Activated CD4-positive, alpha-beta T cell treated with anti-CD3 and anti-CD28 coated beads, Interleukin-2, Interleukin-4, amounts not matched to agents 100 ng/mL and 50 ng/mL, durations not matched to agents 16 hours and 8 hours (primary cell): Measurements from ENCODE around the gene CDKN2D.
"Not testable (repeated sequence)": the region's sequence is repeated elsewhere in the genome, so short reads cannot be mapped to it uniquely, and the experiment has no call there.

Source experiments
- DNase-seq: peaks from one replicate; pipeline ENCODE4 v3.0.0-alpha.2; 2020; ENCODE audit warnings: low spot score

CDKN2D gene

DNA sequence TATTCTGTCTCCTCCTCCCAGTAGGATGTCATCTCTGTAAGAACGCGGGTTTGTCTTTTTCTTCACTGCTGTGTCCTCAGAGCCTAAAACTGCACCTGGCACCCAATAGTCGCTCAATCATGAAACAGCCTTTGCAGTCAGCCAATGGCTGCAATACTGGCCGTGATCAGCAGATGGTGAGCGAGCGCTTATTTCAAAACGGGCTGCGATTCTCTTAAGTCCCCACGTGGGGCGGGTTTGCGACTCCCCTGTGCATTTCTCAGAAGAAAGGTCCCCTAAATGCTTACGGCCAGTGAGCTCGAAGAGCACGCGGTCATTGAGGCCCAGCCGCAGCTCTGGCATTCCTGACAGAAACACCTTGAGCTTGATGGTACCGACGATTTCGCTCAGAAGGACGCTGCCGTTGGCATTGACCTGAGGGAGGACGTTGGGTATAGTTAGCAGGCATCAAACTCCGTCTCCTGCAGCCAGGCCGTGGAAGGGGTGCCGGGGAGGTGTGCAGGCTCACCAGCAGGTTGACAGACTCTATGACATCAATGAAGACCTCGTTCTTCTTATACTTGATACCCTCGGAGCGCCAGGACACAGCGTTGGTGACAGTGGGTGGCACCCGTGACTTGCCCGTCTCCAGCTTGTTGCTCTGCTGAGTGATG, 12.3 kb upstream of the CDKN2D start:
- DNase-seq, result peak; percentile 89

DNA sequence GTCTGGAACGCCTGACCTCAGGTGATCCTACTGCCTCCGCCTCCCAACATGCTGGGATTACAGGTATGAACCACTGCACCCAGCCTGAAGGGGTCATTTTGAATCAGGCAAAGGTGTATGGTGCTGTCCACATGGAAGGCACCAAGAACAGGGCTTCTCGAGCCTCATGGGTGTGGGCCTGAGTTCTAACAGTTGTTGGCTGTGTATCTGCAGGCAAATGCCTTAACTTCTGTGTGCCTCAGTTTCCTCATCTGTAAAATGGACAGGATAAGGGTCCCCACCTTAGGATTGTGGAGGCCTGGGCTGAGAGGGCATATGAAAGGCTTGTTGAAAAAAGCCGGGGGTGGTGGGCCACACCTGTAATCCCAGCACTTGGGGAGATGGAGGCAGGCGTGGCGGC, 9.2 kb upstream of the CDKN2D start:
- no peak for DNase-seq

DNA sequence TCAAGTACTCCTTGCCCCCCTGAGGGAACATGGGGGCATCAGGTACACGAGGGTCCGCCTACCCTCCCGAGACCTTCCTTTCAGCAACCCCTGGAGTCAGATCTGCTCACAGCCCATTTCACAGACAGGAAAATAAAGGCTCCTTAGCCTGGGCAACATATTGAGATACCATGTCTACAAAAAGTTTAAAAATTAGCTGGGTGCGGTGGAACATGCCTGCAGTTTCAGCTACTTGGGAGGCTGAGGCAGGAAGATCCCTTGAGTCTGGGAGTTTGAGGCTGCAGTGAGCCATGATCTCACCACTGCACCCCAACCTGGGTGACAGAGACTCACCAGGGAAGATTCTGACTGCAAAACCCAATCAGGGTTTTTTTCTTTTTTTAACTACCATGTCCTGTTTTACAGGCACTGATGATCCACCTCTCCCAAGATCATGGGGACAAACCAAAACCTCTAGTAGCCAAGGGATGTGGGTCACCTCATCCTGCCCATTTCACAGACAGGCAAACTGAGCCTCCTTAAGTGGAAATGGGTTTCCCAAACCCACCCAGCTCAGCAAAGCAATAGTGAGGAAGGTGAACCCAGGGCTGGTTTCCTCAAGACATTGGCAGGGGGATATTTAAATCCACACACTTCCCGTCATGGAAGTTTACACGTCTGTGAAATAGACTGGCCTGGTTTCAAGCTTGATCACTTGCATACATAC, 6.4 kb upstream of the CDKN2D start:
- DNase-seq, result no peak

DNA sequence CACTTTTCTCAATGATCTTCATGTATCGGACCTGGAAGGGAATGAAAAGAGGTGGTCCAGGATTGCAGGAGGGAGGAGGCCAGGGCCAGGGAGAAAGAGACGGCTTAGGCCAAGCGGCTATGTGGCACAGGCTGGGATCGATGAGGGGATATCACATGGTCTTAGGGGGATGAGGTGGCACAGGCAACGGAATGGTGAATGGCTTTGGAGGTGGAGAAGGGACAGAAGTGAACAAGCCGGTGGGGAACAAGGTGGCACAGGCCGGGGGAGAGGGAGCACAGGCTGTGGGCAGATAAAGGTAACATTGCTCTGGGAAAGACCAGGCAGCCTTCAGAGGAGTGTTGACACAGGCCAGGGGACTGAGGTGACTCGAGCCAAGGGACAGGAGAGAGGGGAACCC, 5.7 kb upstream of the CDKN2D start:
- no peak for DNase-seq

DNA sequence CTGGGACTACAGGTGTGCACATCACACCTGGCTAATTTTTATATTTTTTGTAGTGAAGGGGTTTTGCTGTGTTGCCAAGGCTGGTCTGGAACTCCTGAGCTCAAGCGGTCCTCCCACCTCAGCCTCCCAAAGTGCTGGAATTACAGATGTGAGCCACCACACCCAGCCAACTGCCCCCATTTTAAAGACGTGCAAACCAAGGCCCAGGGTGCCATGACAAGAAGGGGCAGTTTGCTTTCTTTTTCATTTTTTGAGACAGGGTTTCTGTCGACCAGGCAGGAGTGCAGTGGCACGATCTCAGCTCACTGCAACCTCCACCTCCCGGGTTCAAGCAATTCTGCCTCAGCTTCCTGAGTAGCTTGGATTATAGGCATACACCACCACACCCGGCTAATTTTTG, 5.0 kb upstream of the CDKN2D start:
- DNase-seq, result not testable (repeated sequence)

DNA sequence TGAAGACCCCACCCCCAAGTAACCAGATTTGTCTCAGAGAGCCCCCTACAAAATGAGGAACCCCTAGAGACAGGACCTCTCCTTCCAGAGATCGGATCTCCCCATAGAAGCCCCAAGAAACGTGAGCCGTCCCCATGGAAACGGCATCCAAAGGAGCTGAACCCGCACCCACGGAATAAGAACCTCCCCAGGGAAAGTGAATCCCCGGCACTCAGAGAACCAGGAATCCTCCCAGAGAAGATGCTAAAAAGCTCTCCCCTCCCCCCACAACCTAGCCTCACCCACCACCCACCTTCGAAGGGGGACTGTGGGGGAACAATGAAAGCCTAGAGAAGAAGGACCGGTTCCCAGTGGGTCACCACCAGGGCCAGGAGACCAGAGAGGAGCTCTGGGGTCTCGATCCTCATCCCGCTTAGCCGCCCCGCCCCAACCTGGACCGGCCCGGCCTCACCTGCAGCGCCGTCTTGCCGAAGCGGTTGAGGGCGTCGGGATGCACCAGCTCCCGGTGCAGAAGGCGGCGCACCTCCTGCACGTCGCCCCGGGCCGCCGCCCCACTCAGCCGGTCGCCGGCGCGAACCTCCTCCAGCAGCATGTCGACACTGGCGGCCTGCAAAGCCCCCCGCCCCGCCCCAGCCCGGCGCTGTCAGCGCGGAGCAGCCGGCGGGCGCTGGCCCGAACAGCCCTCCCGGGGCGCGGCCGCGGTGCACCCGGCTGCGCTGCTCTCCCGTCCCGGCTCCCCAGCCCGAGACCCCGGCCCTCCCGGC, 535 bp downstream of the CDKN2D start:
- DNase-seq, result no peak

DNA sequence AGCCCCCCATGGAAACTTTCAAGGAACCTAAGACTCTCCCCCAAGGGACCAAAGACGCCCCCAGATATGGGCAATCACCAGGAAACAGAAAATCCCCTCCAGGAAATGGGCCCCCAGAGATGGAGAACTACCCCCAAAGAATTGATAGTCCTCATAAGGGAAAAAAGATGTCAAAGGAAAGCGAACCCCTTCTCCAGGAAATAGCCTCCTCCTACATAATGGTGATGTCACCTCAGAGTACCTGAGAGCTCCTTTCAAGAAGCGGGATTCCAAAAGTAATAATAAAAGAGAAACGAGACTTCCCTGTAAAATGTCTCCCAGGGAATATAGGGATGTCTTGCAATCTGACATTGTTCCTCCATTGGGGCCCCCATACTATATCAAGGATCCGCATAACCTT, 1.1 kb downstream of the CDKN2D start:
- DNase-seq, result no peak

DNA sequence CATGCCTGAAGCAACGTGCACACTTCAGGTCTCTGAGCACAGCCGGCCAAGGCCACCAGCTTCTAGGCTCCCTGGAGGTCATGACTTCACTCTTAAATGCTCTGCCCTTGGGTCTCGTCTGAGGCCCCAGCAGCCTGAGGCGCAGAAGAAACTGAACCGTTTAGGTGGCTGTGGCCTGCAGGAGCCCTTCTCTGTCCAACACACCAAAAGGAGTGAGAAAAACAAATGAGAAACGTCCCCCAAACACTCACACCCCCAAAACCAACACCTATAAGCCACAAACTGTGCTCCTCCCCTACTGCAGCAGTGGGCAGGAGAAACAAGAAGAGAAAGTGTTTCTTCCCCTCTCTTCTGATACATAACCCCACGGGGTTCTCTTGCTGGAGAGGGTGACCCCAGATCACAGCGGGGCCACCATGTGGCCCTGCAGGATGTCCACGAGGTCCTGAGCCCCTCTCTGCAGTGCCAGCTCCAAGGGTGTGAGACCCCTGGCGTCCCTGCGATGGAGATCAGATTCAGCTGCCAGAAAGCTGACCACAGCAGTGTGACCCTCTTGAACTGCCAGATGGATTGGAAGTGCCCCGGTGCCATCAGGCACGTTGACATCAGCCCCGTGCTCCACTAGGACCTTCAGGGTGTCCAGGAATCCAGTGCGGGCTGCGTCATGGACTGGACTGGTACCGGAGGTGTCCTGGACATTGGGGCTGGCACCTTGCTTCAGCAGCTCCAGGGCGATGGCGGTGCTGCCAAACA, 1.9 kb downstream of the CDKN2D start:
- peak; percentile 62 for DNase-seq

DNA sequence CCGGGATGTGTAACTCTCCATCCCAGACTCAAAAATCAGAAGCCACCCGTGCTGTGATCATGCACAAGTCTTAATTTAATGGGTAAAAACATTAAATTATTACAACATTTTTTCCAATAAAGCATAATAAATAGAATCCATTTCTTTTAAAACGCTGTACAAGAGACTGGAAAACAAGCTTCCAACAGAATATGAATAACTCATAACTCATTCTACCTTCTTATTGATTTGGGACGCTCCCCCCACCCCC, 2.4 kb downstream of the CDKN2D start:
- DNase-seq, result no peak

DNA sequence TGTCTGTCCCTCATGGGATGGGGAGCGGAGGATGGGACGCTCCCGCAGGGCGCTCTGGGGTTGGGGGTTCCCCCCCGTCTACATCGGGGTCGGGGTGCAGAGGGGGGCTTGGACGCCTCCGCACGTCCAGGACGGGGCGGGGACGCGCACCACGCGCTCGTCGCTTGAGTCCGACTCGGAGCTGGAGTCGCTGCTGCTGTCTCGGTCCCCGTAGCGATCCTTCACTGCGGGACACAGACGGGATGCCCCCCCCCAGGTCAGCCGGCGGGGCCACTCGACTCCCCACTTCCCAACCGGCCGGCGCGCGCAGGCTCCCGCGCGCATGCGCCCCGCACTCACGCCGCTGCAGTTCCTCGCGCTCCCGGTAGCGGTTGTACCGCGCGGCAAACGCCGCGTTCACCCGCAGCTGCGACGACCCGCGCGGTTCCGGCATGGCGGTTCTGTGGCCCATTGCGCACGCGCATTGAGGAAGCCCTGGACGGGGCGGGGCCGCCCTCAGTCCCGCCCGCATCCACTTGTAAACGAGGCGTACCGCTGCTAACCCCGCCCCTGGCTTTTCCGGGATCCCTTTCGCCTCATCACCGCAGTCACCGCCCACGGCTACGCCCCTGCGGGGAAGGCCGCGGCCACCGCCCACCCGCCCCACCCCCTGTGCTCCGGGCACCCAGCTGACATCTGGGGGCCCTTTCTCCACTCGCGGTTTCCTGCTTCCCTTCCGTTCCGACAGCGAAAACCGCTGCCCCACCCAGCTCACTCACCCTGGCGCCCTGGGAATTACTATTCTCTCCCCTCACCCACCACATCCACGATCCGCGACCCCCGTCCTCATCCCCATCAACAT, 3.0 kb downstream of the CDKN2D start, which contains the start of gene KRI1:
Gene KRI1 (minus strand): TSS at position 444 of the 841 bp plus-strand sequence. CDS start 11 bp downstream, at position 433.
- peak; percentile 99 for DNase-seq

DNA sequence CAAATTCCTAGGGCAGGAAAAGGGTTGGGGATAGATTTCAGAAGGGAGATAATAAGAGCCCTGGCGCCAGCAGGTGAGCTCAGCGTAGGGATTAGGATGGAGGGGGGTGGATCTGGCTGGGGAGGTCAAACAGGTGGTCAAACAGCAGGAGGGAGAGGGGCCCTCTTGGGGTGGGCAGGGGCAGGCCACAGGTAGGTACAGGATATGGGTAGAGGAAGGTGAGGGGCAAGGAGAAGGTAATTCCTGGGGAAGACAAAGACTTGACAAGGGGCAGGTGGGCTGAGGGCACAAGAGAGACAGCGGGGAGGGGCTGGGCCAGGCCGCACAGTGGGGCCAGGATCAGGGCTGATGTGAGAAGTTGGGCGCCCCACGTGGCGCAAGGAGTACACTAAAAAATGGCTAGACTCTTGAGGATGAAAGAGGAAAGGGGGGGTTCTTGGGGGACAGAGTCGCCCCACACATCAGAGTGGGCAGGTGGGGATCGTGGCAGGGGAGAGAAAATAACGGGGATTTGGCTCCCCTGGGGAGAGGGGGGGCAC, 3.7 kb downstream of the CDKN2D start:
- DNase-seq, result peak; percentile 47

DNA sequence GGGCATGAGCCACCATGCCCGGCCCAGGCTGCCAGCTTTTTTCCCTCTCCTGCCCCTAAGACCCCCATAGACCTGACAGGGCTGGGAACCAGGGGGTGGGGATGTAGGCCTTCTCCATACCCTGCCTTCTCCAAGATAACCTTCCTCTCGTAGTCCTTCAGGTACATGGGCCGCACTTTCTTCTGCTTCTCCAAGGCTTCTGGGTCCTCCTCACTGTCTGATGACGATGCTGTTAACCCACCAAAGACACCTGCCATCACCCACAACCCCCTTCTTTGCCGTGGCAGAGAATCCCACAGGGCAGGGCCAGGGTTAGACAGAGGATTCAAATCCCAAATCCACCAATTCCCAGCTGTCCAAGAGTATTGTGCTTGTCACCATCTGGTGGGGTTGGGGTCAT, 6.2 kb downstream of the CDKN2D start:
- no peak for DNase-seq

DNA sequence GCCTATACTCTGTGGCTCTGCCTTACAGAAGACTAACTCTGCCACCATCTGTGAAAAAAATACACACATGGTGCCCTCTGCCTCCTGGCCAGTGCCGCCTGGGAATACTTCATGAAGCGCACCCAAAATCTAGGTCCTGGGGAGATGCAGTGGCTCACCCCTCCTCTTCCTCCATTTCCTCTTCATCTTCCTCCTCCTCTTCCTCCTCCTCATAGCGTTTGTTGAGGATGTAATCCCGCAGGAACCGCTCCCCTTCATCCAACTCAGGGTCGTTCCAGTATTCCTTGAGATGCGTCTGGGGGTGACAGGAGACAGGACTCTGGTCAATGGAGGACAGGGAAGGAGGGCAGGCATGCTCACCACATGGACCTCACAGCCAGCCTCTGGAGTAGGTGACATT, 8.6 kb downstream of the CDKN2D start:
- no peak for DNase-seq

DNA sequence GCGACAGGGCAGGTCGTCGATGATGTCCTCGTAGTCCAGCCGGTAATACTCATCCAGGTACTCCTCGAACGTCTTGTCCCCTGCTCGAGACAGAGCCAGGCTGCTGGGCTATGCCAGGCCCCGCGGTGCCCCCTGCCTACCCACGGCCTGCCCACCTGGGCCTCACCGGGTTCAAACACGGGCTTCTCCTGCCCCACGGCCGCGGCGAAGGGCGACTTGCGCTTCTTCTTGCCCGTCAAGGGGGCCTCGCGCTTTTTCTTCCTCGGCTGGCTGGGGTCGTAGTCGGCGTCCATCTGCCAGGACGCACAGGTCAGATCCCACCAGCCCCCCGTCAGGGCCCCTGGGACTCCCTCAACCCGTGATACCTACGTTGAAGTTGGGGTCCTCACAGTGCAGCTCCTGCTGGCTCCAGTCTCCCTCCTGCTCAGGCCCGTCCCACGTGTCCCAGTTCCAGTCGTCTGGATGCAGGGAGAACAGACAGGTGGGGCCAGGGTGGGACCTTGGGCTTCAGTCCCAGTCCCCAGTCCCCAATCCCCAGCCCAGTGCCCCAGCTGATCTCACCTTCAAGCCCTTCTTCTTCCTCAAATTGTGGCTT, 11.1 kb downstream of the CDKN2D start:
- DNase-seq, result no peak

DNA sequence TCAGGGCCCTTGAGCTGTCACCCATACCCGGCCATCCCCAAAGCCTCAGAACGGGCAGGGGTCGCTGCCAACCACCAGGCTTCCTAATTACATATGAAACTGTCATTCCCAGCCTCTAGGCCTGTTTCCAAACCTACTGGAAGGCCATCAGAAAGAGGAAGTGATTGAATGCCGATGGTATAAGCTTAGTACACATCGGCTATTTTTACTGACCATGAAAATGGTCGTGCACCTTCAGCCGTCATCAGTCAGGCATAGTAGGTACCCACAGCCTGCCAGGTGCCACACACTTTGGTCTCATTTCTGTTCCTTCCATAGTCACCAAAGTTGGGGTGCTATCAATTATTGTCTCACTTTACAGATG, 13.2 kb downstream of the CDKN2D start:
- no peak for DNase-seq

DNA sequence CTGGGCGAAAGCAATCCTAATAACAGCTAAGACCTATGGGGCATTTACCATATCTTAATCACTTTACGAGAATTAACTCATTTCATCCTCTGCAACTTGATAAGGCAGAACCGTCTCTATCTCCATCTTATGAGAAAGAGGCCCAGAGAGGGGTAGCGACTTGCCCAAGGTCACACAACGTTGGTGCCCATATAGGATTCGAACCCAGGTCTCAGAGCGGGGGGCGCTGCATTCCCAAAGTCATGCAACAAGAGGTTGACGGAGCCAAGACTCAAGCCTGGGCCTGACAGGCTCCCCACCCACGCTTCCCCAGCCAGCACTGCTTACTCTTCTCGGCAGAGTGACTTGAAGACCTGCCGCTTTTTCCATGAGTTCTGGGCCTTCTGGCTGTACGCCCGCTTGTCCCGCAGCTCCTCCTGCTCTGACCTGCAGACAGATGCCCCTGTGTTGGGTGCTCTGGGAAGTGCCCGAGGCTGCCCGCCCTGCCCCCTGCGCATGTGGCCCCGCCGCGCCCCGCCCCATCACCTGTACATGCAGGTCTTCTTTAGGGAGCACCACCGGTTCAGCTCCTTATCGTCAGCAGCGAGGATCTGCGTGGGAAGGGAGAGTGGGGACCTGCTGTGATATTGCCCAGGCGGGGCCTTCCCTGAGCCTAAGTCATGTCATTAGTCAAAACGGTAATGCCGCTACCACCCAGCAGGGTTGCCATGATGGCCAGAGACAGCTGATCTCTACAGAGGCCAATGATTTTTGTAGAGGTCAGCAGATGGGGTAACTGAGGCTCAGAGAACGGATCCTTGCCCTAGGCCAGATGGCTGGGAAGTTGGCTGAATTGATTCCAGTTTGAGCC, 13.8 kb downstream of the CDKN2D start:
- DNase-seq, result no peak

DNA sequence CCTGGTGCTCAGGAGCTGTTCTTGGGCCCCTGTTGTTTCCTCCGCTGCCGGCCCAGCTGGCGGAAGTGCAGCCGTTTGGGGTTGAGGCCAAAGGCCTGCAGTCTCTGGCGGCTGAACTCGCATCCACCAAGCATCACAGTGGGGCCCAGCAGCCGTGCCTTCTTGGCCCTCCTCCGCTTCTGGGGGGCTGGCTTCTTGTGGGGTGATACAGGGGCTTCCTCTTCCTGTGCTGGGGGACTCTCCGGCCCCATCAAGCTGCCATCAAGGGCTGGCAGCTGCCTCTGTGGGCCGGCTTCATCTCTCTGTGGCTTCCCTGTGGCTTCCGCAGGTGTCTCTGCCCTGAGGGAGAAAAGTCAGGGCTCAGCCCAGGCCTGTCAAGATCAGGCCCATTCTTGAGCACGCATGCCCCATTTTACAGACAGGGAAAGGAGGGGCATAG, 14.8 kb downstream of the CDKN2D start:
- DNase-seq, result peak; percentile 60

DNA sequence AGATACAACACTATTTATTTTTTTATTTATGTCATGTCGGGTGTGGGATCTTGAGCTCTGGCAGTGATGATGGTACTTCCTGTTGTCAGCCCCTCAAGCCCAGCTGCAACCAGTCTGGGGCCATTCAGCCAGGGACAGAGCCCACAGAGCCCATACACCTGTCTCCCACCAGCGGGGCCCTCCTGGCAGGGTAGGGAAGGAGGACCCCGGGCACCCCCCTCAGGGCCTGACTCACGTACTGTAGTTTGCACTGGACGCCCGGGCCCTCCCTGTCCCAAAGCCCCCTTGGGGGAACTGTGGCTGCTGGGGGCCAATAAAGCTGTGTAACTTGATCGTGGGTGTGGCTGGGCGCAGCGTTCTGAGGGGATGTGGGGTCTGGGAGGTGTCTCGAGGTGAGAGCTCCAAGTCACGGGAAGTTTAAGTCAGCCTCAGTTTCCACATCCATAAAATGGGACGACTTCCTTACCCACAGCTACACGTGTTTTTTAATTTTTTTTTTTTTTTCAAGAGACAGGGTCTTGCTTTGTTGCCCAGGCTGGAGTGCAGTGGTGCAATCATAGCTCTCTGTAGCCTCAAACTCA, 15.6 kb downstream of the CDKN2D start:
- no peak for DNase-seq

DNA sequence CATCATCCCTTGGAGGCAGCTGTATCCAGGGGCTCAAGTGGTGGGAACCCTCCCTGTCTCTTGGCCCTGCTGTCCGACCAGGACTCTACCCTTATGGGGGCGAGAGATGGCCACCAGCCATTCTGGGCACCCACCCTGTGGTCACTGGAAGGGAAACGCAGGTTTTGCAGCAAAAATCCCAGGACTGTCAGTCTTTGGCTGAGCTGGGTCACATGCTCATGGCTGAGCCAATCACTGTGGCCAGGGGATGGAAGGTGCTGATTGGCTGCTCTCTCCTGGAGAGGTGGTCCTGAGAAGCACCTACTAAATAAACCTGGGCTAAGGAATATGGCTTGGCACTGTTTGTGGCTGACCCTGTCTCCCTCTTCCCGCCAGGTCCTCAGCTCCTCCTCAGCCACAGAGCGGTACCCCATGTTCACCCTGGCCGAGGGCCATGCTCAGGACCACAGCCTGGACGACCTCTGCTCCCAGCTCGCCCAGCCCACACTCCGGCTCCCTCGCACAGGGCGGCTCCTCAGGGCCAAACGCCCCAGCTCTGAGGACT, 16.2 kb downstream of the CDKN2D start:
- DNase-seq, result no peak
